HuH-7.5 (cell line): ENCODE results near the gene SKAP1.
"Not testable (repeated sequence)": the region's sequence is repeated elsewhere in the genome, so short reads cannot be mapped to it uniquely, and the experiment has no call there.

Experiments
- DNase-seq: peaks from one replicate; pipeline ENCODE4 v3.0.0; 2011; ENCODE audit warnings: low spot score

Gene SKAP1

DNA sequence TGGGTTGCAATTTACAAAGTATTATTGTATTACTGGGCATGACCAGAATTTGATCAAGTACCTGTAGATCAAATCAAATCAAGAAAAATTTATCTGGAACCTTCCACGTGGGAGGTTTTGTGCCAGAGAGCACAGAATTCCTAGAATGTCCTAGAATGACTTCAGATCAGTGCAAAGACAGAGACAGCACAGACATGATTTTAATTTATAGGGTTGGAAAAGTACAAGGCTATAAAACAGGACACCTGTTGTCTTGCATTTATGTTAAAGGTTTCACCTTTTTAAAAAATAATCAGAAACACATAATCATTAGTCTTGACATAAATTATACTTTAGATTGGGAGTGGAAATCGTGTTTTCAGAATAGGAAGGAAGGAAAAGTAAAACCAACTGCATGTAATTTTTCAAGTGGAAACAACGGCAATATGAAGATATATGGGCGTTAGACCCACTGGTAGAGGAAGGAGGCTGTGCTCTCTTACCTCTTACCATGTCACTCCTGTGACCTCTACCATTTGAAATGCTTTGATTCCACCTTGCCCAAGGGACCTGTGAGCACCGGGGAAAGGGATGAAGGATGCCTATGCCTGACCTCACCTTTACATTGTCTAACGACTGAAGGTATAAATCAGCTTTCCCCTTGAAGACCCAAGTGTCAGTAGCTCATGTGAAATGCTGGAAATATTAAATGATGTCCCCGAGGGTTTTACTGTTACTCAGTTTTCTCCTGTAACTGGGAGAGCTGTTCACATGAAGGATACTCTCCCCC lies 222.1 kb downstream of the SKAP1 start:
- DNase-seq = no peak

DNA sequence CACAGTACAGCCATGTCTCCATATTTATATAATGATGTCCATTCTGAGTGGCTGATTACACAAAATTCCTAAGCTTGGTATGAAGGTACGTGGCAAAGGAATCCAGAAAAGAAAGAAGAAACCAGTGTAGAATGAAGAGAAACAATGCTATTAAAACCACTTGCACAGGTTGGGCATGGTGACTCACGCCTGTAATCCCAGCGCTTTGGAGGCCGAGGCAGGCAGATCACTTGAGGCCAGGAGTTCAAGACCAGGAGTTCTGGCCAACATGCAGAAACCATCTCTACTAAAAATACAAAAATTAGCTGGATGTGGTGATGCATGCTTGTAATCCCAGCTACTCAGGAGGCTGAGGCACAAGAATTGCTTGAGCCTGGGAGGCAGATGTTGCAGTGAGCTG lies 223.0 kb downstream of the SKAP1 start:
- DNase-seq = not testable (repeated sequence)

DNA sequence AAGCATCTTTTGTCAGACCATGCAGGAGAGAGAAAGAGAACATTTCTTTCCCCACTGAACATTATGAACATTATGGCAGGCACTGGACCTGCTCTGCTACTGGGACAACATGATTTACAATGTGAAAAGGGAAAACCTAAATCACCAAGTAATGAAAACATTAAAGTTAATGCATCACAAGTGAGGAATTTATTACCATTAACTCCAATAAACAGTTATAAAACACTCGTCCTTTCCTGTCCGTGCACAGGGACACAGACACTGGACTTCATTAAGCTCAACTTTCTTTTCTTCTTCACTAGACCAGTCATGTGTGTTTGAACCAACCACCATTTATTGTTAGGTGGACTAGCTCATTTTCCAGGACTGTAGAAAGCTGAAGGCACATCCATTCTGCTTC lies 227.1 kb downstream of the SKAP1 start:
- no peak for DNase-seq

DNA sequence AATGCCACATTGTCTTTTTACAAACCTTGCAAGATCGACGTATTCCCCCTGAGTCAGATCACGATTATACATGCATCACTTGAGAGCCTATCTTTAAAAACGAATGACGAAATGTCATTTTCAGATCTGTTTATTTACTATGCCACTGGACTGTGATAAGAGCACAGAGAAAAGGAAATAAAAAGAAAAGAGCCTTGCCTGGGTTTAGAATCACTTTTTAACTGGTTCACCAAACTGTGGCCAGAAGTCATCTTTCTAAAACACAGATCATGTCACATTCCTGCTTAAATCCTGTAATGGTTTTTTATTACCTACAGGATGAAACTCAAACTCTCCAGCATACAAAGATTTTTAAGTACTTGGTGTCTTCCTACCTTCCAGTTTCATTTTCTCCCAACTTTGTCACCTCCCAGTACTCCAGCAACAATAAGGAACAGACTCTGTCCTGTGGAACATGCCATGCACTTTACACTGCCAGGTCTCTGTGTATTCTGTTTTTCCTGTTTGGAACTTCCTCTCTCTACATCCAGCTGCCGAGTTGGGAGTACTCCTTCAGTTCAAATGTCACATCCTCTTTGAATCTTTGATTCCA lies 231.0 kb downstream of the SKAP1 start:
- DNase-seq = no peak

DNA sequence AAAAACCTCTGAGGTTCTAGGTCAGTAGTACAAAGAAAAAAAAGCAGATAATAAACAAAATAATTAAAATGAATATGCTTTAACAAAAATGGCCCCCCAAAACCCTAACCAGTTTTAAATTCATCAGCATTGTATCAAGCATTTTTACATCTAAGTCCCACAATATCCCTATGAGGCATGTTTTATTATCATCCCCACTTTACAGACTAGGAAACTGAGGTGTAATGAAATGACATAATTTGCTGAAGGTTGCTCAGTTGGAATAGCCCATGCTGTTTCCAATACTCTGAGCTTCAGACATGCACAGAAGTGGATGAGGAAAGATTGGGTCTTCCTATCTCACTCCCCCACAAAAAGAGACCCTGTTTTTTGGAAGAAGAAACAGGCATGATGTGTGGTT lies 234.1 kb downstream of the SKAP1 start:
- no peak for DNase-seq

DNA sequence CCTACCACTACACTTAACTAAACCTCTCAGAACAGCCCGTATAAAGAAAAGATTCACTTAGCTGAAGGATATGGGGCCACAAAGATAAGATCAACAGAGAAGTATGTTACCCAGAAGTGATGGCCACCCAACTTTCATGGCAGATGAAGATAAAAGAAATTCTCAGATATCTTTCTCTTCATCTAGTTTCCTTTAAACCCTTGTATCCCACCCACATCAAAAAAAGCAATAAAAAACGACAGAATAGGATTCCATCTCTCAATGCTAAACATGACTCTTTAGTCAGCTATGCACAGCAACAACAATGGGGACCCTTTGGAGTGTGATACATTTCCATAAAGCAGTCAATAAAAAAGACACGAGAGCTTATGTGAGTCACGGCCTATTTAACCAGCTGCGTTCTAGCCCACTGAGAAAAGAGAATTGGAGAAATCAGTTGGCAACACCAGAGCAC lies 235.9 kb downstream of the SKAP1 start:
- DNase-seq = no peak

DNA sequence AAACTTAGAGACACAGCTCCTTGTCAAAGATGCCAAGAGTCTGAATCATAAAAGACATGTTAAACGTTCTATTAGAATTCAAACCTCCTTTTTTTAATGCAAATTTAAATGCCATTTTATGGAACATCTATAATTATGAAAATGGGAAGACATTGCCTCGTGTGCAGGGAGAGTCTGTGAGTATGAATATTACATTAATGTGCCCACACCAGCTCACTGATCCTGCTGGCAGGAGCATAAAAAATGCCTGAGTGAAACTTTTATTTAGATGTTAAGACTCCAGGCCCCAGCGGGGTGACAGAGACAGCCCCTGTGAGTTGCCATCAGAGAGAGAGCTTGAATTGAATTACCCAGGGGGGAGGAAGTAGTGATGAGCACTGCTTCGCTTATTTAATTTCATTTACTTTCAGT lies 237.7 kb downstream of the SKAP1 start:
- no peak for DNase-seq

DNA sequence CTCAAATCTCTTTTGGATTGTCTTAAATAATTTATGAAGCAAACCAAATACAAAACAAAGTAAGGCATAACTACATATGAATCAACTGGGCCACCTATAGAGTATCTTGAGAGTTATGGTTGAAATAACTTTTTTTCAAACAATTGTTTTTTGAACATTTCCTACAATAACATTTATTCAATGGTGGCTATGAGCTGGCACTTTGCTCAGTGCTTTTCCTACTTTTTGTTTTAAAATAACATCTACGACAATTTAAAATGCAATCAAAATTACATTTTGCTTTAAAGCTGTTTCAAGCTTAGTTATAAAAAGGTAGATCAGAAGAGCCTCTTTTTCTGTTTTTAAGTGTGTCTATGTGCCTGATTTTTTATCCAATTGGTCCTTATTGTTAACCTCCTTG lies 238.7 kb downstream of the SKAP1 start:
- no peak for DNase-seq

DNA sequence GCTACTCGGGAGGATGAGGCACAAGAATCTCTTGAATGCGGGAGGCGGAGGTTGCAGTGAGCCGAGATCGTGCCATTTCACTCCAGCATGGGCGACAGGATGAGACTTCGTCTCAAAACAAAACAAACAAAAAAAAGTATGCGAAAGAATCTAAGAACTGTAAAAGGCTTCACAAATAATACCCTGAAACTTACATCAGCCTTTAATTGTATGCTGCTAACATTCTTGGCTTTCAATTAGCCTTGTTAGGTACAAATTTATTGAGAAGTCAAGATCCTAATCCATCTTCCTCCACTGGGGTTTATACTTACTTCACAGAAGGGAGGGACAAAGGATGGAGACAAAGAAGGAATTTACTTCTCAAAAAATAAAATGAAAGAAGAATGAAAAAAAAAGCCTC lies 239.1 kb downstream of the SKAP1 start:
- DNase-seq = no peak

DNA sequence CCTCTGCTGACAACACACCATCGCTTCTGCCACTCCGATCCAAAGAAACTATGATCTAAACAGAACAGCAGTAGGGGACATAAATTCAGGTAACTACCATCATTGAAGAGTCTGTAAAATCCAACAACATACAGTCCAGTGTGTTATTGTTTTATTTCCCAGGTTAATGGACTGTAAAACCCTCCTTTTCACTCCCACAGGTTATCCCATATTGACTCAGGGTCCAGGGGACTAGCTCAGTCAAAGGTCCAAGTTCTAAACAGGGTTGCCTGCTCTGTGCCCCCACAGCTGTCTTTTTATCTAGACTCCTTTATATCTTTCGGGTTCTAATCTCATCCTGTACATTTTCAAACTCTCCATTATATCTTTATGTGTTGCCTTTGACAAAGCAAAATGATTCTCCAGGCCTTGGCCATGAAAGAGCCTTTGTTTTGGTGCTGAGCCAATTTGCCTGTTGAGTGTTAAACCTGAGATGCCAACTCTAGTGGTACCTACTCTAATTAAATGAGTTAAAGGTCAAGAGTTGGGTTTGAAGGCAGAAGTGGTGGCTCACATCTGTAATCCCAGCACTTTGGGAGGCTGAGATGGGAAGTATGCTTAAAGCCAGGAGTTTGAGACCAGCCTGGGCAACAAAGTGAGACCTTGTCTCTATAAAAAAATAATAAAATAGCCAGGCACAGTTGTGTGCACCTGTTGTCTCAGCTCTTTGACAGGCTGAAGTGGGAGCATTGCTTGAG lies 242.0 kb downstream of the SKAP1 start:
- no peak for DNase-seq

DNA sequence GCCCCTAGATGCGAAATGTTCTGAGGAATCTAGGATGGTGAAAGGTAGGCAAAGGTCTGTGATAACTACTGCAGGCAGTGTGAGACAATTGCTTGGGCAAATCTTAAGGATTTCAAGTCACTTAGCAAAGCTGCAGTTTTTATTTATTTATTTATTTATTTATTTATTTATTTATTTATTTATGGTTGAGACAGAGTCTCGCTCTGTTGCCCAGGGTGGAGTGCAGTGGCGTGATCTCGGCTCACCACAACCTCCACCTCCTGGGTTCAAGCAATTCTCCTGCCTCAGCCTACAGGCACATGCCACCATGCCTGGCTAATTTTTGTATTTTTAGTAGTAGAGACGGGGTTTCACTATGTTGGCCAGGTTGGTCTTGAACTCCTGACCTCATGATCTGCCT lies 243.7 kb downstream of the SKAP1 start:
- DNase-seq = not testable (repeated sequence)

DNA sequence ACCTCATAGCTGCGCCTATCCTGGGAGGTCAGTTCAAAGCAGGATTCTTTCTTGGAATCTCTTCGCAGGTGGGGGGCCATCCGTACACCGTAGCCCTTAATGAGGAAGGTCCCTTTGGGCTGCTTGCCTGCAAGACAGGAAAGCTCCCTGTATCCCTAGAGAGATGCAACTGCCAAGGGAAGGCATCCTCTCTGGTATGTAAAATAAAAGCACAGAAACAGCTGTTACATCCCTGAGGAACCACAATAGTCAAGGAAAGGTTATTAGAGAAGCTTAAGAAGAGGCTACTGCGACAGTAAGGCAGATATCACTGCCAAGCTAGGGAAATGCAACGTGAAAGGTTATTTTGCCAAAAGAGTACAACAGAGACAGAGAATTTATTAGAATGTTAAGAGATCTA lies 245.3 kb downstream of the SKAP1 start:
- DNase-seq = no peak

DNA sequence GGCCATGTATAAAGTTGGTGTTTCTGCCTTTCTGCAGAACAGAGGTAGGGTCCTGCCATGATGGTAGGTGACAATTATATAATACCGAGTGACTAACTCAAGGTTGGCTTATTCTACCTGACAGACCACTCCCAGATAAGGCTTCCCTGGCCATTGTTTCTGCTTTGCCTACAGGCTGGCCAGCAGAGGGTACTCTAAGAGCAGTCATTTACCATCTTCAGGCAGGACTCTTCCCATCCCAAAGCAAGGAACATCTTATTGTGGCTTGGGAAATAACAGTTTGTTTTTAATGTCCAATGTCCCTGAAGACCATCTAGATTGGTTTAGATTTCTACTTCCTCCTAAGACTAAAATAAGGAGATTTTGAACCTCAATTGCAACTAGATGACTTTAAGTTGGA lies 248.4 kb downstream of the SKAP1 start:
- DNase-seq = no peak

DNA sequence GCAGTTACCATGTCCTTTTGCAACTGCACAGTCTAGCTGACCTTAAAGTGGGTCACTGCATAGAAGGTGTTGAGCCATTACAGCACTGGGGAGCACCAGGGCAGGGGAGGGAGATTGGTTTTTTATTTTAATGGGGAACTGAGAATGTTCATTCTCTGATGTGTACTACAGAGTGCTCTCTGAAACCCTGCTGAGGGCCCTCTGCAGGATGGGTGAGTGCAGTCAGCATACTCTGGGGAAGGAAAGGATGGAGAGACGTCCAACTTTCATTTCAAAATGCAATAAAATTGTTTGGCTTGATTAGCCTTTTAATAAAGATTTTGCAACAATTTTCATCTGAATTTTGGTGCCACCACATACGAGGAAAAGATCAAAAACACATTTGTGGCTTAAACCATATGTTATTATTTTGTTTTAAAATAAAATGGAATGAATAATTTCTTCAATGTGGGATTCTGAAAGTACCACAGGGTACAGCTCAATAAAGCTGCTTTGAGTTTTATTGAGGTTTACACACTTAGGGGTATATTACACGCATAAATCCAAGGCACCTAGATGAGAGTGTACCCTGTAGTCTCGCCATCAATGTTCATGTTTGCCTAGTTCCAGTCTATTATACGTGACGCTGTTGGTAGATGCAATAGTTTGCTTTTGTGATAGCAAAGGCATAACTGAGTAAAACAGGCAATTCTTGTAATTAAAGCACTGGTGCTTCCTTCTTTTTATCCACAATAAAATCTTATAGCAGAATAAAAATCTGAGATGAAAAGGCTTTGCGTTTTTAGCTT lies 249.0 kb downstream of the SKAP1 start:
- DNase-seq = no peak

DNA sequence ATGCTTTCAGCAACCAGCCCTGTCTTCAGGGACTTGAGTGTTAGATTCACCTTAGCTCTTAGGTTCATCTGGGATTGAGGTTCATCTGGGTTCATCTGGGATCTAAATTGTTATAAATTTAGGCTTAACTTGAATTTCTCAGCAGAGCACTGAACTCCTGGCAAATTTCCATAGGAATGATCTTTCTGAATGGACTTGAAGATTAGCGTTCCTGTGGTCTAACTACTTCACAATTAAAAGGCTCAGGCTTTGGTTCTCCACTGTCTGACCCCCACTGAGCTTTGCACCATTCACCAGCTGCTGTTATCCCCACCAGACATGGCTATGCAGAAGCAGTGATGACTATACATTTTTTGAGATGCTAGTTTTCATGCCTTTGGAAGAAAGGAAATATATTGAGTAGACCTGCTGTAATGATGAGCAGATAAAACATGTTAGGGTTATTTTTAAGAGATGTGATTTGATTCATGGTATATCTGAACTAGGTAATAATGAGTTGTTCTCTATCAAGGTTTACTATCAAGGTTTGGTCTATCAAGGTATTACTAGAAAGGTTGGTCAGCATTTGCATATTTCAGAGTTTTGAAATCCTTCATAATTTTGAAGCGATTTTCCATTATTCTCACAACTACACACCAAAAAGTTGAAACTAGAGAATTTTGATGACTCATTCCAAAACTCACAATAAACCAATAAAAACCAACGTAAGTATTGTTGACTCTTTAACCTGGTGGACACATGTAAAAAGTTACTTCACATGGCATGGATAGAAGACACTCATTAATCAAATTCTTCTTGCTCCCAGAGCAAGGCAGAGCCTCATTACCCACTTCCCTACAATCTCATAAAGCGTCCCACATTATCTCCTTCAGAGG lies 250.7 kb downstream of the SKAP1 start:
- no peak for DNase-seq

DNA sequence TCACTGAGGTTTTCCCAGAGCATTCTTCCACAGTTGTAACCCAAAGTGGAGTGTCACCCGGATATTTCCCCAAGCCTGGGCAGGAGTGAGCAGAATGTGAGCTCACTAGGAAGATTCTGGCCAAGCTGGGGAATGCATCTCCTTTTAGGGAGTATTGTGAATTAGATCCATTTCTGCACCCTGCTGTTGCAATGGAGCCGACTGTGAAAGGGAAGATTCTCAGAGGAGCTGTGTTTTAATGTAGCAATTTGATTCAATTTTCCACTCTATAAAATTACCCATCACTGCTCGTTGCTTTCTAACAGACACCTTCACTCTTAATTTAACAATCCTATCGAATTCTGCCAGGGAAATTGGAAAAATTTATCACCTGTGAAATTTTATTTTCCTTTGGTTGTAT lies 251.7 kb downstream of the SKAP1 start:
- no peak for DNase-seq

DNA sequence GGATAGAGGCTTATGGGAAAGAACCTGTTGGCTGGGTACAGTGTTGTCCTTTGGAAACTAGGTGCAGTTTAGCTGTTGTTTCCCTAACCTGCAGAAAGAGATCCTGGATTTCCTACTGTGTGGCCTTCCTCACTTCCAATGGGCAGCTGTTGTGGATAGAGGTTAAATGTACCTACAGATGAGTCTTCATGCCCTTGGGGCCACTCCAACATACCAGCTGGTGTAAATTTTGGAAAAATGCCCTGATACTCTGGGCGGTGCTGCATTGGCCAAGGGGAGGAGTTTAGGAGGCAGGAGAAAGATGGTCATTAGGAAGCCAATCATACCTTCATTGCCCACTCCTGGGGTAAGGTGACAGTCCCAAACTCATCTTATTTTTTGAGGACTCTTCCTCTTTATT lies 252.2 kb downstream of the SKAP1 start:
- DNase-seq = no peak

DNA sequence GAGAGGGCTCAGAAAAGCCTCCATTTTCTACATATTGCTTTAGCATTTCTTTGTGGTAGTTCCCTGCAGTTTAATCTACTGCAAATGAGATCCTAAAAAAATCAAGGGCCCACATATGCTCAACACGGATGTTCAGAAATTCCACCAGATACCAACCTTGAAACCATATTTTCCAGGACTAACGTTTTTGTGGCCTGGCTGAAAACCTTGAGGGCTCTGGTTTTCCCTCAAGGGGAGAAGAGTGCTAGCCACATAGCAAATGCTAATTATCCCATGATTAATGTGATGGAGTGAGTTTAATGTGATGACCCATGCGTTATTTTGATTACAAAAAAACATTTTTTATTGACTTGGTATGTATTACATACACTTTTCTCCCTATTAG lies 253.6 kb downstream of the SKAP1 start:
- DNase-seq = no peak

DNA sequence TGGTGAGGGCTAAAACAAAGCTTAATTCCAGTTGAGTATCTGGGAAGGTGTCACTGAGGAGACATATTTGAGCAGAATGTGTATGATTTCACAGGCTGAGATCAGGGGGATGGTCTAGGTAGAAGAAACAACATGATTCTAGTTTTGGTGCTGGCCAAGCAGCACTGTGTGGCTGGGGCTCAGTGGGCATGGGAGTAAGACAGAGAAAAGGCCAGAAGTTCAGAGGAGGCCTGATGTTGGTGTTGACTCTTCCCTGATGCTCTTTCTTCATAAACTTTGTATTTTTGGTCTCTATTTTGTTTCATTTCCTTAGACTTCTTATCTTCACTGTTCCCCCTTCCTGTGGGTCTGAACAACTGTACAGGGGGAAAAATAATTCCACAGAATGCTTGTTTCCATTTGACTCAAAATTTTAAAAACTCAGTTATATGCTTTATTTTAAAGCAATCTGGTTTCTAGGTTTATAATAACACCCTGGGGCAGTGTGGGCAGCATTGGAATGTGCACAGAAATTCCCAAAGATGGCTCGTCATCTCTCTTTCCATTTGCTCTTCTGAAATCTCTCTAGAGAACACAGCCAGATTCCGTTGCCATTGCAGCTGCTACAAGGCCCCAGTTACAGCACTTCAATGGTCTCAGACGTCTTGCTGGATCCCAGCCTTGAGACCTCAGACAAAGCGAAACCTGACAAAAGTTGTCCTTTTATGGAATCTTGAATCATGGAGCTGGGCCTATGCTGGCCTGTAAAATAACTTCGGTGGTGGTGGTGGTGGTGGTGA lies 254.1 kb downstream of the SKAP1 start:
- DNase-seq = no peak

DNA sequence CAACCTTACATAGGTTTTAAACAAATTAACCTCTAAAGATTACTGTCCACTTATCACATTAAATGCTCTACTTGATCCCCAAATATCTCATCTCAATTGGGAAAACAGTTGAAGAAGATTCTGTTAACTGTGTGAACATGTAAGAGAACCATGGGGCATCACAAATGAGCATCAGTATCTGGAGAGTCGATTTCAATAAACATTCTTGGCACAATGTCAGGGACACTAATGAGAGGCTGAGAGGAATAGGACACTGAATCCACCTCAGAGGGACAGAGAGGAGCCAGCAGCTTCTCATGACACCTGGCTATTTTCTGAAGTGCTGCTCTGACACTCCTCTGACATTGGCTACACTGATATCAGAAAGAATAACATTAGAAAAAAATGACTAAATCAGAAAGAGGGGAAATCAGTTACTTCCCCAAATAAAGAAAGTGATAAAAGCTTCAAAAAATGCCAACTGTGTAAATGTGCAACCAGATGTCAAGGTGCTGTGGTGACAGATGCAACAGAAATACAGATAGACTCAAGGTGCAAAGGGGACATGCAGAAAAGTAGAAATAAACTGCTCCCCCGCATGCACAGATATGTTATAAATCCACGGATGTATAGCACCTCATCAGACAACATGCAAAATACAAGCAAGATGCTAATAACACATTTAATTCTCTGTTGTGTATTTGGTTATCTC lies 255.0 kb downstream of the SKAP1 start:
- no peak for DNase-seq
